ENCODE results near the gene WASHC1. TPM values are rescaled to one million over a fixed set of nuclear protein-coding genes. Genes with fewer than 3 reads are reported as not detected.
"Not testable (repeated sequence)": the region's sequence is repeated elsewhere in the genome, so short reads cannot be mapped to it uniquely, and the experiment has no call there.

Gene WASHC1
- total and polyA plus RNA-seq, 4 donors, result 1.7 to 4.6 (median 3.4) TPM

DNA sequence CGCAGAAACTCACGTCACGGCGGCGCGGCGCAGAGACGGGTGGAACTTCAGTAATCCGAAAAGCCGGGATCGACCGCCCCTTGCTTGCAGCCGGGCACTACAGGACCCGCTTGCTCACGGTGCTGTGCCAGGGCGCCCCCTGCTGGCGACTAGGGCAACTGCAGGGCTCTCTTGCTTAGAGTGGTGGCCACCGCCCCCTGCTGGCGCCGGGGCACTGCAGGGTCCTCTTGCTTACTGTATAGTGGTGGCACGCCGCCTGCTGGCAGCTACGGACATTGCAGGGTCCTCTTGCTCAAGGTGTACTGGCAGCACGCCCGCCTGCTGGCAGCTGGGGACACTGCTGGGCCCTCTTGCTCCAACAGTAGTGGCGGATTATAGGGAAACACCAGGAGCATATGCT, 18.1 kb downstream of the WASHC1 start:
- H3K36me3 ChIP-seq (ENCODE audit: control insufficient read depth in 4 of 4, insufficient read depth in 3 of 4, low read depth in 1 of 4, low read length in 3 of 4); H3K4me3 ChIP-seq (ENCODE audit: low read depth in 1 of 3, low read length in 3 of 3); H3K9ac ChIP-seq (ENCODE audit: low read depth in 1 of 2, low read length in 2 of 2); H3K27ac ChIP-seq (ENCODE audit: low read depth in 1 of 2, low read length in 2 of 2); H3K9me3 ChIP-seq (ENCODE audit: control insufficient read depth in 4 of 4, low read length in 3 of 4); H3K4me1 ChIP-seq (ENCODE audit: control insufficient read depth in 4 of 4, insufficient read depth in 4 of 4, low read length in 3 of 4); H3K27me3 ChIP-seq (ENCODE audit: control insufficient read depth in 4 of 4, insufficient read depth in 4 of 4, low read length in 3 of 4); DNase-seq (ENCODE audit: low spot score): not testable (repeated sequence)
- TF ChIP-seq, protein P1, sequence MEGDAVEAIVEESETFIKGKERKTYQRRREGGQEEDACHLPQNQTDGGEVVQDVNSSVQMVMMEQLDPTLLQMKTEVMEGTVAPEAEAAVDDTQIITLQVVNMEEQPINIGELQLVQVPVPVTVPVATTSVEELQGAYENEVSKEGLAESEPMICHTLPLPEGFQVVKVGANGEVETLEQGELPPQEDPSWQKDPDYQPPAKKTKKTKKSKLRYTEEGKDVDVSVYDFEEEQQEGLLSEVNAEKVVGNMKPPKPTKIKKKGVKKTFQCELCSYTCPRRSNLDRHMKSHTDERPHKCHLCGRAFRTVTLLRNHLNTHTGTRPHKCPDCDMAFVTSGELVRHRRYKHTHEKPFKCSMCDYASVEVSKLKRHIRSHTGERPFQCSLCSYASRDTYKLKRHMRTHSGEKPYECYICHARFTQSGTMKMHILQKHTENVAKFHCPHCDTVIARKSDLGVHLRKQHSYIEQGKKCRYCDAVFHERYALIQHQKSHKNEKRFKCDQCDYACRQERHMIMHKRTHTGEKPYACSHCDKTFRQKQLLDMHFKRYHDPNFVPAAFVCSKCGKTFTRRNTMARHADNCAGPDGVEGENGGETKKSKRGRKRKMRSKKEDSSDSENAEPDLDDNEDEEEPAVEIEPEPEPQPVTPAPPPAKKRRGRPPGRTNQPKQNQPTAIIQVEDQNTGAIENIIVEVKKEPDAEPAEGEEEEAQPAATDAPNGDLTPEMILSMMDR (IDR thresholded peaks at IDR 0.05; ENCODE audit: low read depth, low read length, missing input control), result peak; percentile 22
- WGBS, result 58% methylated on average over 20 of the region's 26 CpGs

DNA sequence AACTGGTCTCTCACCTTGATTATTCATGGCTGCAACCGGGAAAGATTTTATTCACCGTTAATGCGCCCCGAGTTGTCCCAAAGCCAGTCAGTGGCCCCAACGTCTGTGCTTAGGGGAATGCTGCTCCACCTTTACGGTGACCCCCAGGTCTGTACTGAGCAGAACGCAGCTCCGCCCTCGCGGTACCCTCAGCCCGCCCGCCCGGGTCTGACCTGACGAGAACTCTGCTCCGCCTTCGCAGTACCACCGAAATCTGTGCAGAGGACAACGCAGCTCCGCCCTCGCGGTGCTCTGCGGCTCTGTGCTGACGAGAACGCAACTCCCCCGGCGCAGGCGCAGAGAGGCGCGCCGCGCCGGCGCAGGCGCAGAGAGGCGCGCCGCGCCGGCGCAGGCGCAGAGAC, 18.6 kb downstream of the WASHC1 start:
- WGBS, result 71% methylated on average over 39 of the region's 41 CpGs
- DNase-seq (ENCODE audit: low spot score), result not testable (repeated sequence)

DNA sequence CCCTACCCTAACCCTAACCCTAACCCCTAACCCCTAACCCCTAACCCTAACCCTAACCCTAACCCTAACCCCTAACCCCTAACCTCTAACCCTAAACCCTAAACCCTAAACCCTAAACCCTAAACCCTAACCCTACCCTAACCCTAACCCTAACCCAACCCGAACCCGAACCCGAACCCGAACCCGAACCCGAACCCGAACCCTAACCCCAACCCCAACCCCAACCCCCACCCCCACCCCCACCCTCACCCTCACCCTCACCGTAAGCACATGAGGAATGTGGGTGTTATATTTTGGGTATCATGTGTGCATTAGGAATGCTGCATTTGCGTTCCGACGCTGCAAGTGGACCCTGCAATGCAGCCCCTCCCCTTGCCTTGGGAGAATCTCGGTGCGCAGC, 19.0 kb downstream of the WASHC1 start:
- H3K9ac ChIP-seq (ENCODE audit: low read depth in 1 of 2, low read length in 2 of 2); H3K27ac ChIP-seq (ENCODE audit: low read depth in 1 of 2, low read length in 2 of 2); DNase-seq (ENCODE audit: low spot score); H3K4me3 ChIP-seq (ENCODE audit: low read depth in 1 of 3, low read length in 3 of 3); H3K4me1 ChIP-seq (ENCODE audit: control insufficient read depth in 4 of 4, insufficient read depth in 4 of 4, low read length in 3 of 4); H3K36me3 ChIP-seq (ENCODE audit: control insufficient read depth in 4 of 4, insufficient read depth in 3 of 4, low read depth in 1 of 4, low read length in 3 of 4); H3K27me3 ChIP-seq (ENCODE audit: control insufficient read depth in 4 of 4, insufficient read depth in 4 of 4, low read length in 3 of 4); H3K9me3 ChIP-seq (ENCODE audit: control insufficient read depth in 4 of 4, low read length in 3 of 4): not testable (repeated sequence)
- 83% methylated on average over 11 of the region's 13 CpGs for WGBS

More for the DNA sequence above, 18.6 kb downstream of the WASHC1 start:
- not testable (repeated sequence) for H3K27ac ChIP-seq (ENCODE audit: low read depth in 1 of 2, low read length in 2 of 2); H3K9me3 ChIP-seq (ENCODE audit: control insufficient read depth in 4 of 4, low read length in 3 of 4); H3K27me3 ChIP-seq (ENCODE audit: control insufficient read depth in 4 of 4, insufficient read depth in 4 of 4, low read length in 3 of 4); H3K36me3 ChIP-seq (ENCODE audit: control insufficient read depth in 4 of 4, insufficient read depth in 3 of 4, low read depth in 1 of 4, low read length in 3 of 4); H3K4me3 ChIP-seq (ENCODE audit: low read depth in 1 of 3, low read length in 3 of 3); H3K9ac ChIP-seq (ENCODE audit: low read depth in 1 of 2, low read length in 2 of 2); H3K4me1 ChIP-seq (ENCODE audit: control insufficient read depth in 4 of 4, insufficient read depth in 4 of 4, low read length in 3 of 4)

Other genes with a start within 250 kb of the WASHC1 start
- gene FOXD4, start 89.0 kb upstream of the WASHC1 start, total RNA-seq, result under 1 TPM; 0.05 to 0.17 TPM
- gene FOXD4, start 89.0 kb upstream of the WASHC1 start, polyA plus RNA-seq, result under 1 TPM; 0.05 to 0.13 TPM
- 10 to 100 TPM; 11.1 to 29.1 TPM for gene ZNG1A, start 149.6 kb upstream of the WASHC1 start, total RNA-seq
- gene ZNG1A, start 149.6 kb upstream of the WASHC1 start, polyA plus RNA-seq, result 10 to 100 TPM; 12.5 to 46.8 TPM
- gene DOCK8, start 185.4 kb upstream of the WASHC1 start, total RNA-seq, result 10 to 100 TPM; 10.6 to 22.6 TPM
- gene DOCK8, start 185.4 kb upstream of the WASHC1 start, polyA plus RNA-seq, result 1 to 10 TPM; 3.8 to 4.2 TPM